HFFc6 (cell line): ENCODE measurements around the gene MAB21L4. TPM values are rescaled to one million over a fixed set of nuclear protein-coding genes. Genes with fewer than 3 reads are reported as not detected.

Source experiments
- DNase-seq: peaks from one replicate; pipeline ENCODE4 v3.0.0-alpha.2; 2018
- H3K27ac Mint-ChIP-seq: 2 replicates; pipeline ENCODE4 v1.8.0; 2020; ENCODE audit warnings: mild to moderate bottlenecking, mixed read lengths
- H3K27me3 Mint-ChIP-seq: 2 replicates; pipeline ENCODE4 v1.8.0; 2021; ENCODE audit warnings: mild to moderate bottlenecking, moderate library complexity, mixed read lengths; ENCODE audit not compliant: insufficient read depth
- H3K36me3 Mint-ChIP-seq: 2 replicates; pipeline ENCODE4 v1.8.0; 2021; ENCODE audit warnings: low read depth, mixed read lengths
- H3K4me1 Mint-ChIP-seq: 2 replicates; pipeline ENCODE4 v1.8.0; 2020; ENCODE audit warnings: low read depth, mixed read lengths
- H3K4me3 Mint-ChIP-seq: 2 replicates; pipeline ENCODE4 v1.8.0; 2020; ENCODE audit warnings: mild to moderate bottlenecking, moderate library complexity, mixed read lengths
- H3K9me3 Mint-ChIP-seq: 2 replicates; pipeline ENCODE4 v1.8.0; 2020; ENCODE audit warnings: mild to moderate bottlenecking, mixed read lengths
- total RNA-seq, 6 experiments: library from RNA; stranded (reverse); fragmentation: NEBNext Ultra II Directional; extraction: Animal tissue kit (Norgen Biotek cat#: 25700); gene quantifications; 2 replicates in 1 of 6; 3 replicates in 5 of 6; pipeline ENCODE4 v1.2.3, GENCODE V29; 2021
- TF ChIP-seq, protein P1 (sequence below): fragments of 200-600 bp; sonication (generic); IDR thresholded peaks from 2 replicates; pipeline ENCODE4 v1.5.0; 2021; ENCODE audit warnings: antibody characterized with exemption, mild to moderate bottlenecking

MAB21L4 gene
- total RNA-seq, 6 experiments from 2014 or later: not detected

DNA sequence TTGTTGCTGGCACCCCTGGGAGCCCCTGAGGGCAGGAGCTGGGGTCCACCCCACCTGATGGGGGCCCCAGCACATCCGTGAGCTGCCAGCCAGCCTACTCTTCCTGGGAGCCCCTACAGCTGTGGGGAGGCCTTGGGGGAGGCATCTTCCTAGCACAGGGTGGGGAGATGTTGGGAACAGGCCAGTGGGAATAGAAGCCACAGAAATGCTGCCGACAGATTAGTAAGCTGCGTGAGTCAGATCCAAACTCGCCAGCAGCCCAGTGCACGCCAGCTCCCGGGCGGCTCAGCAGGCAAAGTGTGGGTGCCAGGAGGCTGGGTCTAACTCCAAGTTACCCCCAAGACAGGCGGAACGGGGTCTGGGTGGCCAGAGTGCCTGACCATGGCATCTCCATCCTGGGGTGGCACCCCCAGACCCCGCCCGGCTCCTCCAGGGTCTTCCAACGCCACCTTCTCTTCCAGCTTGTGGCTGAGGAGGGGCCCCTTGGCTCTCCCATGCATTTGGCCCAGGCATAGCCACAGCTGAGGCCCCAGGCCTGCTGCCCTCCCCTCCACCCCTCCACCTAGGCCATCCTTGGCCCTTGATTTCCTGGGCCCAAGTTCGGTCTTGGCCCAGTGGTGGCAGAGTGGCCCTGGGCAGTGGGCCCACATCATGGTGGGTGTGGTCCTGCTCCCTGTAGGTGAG is 25.5 kb upstream of the MAB21L4 start:
- peak overlapping the region; percentile 65 for H3K4me3 Mint-ChIP-seq
- peaks cover 18% of the 10 kb centered on the region for H3K4me1 Mint-ChIP-seq
- peak; percentile 93 for DNase-seq
- peaks cover 2% of the 10 kb centered on the region; the same call in 1 of the 2 replicates for H3K27me3 Mint-ChIP-seq
- peak overlapping the region; percentile 99 for H3K27ac Mint-ChIP-seq
- H3K9me3 Mint-ChIP-seq: no peaks in the 10 kb centered on the region
- H3K36me3 Mint-ChIP-seq: no peaks in the 10 kb centered on the region
- TF ChIP-seq, protein P1, sequence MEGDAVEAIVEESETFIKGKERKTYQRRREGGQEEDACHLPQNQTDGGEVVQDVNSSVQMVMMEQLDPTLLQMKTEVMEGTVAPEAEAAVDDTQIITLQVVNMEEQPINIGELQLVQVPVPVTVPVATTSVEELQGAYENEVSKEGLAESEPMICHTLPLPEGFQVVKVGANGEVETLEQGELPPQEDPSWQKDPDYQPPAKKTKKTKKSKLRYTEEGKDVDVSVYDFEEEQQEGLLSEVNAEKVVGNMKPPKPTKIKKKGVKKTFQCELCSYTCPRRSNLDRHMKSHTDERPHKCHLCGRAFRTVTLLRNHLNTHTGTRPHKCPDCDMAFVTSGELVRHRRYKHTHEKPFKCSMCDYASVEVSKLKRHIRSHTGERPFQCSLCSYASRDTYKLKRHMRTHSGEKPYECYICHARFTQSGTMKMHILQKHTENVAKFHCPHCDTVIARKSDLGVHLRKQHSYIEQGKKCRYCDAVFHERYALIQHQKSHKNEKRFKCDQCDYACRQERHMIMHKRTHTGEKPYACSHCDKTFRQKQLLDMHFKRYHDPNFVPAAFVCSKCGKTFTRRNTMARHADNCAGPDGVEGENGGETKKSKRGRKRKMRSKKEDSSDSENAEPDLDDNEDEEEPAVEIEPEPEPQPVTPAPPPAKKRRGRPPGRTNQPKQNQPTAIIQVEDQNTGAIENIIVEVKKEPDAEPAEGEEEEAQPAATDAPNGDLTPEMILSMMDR: no peak

GRCh38 chr2:240920783-240921231 is 24.9 kb upstream of the MAB21L4 start:
- TF ChIP-seq, protein P1: no peak
- H3K4me3 Mint-ChIP-seq: no peak overlapping the region; the same call in 1 of the 2 replicates
- no peak for DNase-seq
- no peaks in the 10 kb centered on the region for H3K9me3 Mint-ChIP-seq
- peaks cover 18% of the 10 kb centered on the region for H3K4me1 Mint-ChIP-seq
- H3K27me3 Mint-ChIP-seq: peaks cover 2% of the 10 kb centered on the region; the same call in 1 of the 2 replicates
- no peaks in the 10 kb centered on the region for H3K36me3 Mint-ChIP-seq
- peak overlapping the region; percentile 99 for H3K27ac Mint-ChIP-seq

DNA sequence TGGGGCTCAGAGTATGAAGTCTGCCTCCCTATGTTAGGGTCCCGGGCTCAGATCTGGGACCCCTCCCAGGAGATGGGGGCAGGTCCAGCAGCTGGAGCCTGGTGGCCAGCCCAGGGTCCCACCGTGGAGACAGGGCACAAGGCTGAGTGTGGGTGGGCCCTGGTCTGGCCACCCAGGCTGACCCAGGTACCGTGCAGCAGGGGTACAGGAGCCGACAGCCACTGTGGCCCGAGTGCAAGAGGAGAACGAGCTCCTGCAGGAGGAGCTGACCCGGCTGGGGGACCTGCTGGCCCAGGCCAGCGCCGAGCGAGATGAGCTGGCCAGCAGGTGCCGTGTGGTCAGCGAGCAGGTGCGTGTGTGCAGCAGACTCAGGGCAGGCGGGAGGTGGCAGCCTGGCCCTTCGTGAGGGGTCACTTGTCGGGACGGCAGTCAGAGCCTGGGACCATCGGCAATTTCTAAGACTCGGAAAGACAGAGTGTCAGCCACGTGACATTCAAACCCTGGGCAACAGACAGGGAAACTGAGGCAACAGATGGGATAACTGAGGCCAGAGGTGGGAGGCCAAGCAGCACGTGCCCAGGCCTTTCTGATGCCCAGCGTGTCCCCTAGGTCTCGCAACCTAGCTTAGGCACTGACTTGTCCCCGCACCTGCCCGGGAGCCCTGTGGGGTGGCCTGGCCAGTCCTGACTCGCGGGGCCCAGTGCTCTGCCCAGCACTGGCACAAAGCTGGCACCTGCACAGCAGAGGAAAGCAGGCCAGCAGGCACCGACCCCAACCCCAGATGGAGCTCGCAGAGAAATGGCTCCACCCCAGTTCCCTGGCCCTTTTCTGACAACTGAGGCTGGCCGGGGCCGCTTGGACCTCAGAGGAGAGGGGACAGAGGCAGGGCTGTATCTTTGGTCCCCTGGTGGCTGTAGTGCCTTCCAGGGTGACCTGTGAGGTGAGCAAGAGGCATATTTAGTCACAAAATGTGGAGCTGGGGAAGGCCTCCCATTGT is 24.1 kb upstream of the MAB21L4 start:
- Mint-ChIP-seq H3K4me3 (no peak overlapping the region), H3K4me1 (peaks cover 18% of the 10 kb centered on the region), H3K36me3 (no peaks in the 10 kb centered on the region), H3K27me3 (peaks cover 2% of the 10 kb centered on the region; the same call in 1 of the 2 replicates), H3K9me3 (no peaks in the 10 kb centered on the region), H3K27ac (peak overlapping the region; percentile 99)
- TF ChIP-seq, protein P1: no peak
- DNase-seq: no peak

GRCh38 chr2:240919161-240919781 is 23.3 kb upstream of the MAB21L4 start:
- H3K36me3 Mint-ChIP-seq: no peaks in the 10 kb centered on the region
- no peak overlapping the region for H3K4me3 Mint-ChIP-seq
- H3K9me3 Mint-ChIP-seq: no peaks in the 10 kb centered on the region
- TF ChIP-seq, protein P1: no peak
- peaks cover 18% of the 10 kb centered on the region for H3K4me1 Mint-ChIP-seq
- no peak for DNase-seq
- H3K27ac Mint-ChIP-seq: no peak overlapping the region
- H3K27me3 Mint-ChIP-seq: peaks cover 2% of the 10 kb centered on the region; the same call in 1 of the 2 replicates
